ENCODE data around the gene FRMD4B.

Gene FRMD4B

DNA sequence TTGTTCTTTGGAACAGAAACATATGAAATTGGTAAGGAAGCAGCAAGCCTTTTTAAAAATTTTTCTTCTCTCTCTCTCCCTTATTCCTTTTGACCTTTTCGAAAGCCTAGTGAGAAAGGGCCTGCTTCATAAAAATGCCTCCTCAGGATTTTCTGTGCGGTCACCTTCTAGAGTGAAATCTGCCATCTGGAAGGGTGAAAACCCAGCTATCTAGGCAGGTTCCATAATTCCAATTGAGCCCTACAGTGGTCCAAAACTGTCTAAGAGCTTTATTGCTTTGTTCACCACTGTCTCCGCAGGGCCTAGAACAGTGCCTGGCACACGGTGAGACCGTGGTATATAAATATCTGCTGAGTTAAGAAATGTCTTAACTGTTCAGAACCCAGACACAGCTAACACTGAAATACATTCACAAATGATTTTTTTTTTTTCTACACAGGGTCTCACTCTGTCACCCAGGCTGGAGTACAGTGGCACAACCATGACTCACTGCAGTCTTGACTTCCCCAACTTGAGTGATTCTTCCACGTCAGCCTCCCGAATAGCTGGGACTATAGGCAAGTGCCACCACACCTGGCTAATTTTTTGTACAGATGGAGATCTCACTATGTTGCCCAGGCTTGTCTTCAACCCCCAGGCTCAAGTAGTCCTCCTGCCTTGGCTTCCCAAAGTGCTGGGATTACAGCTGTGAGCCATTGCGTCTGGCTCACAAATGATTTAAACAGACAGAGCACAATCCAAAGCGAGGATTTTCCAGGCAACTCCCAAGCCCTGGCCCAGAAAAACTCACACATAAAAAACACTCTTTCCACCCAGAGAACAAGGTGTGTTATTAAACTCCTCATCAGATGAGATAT lies 64.4 kb downstream of the FRMD4B start:
- no peak for DNase-seq (ENCODE audit: low spot score)

DNA sequence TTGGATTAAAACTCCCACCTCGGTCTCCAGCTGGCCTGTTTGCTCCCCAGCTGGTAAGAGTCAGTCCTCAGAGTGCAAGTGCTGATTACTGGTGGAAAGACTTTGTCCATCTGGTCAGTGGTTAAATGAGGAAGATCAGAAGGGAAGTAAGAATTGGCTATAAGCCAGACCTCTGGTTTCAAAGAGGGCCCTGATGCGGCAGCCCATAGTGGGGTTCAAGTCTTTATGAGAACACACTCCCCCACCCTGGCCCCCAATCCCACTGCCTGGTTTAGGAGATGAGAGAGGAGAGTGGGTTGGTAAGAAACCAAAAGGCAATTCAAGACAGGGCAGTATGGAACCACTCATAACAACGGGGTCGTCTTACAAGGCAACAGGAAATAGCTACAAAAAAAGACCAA lies 65.0 kb downstream of the FRMD4B start:
- DNase-seq (ENCODE audit: low spot score) = no peak

DNA sequence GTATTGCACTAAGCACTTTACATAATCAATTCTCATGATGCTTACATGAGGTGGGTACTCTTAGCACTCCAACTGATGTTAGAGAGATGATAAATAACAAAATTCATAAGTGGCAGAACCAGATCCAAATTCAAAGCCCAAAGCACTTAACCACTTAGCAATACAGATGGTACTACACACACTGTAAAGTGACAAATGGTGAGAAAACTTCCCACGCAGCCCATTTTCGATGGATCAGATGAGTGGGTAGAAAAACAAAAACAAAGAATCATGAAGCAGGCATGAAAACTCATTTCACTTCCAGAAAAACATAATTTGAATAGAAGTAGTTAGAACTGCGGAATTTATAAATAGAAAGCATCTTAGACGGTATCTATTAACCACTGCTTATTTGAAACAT lies 66.2 kb downstream of the FRMD4B start:
- no peak for DNase-seq (ENCODE audit: low spot score)

DNA sequence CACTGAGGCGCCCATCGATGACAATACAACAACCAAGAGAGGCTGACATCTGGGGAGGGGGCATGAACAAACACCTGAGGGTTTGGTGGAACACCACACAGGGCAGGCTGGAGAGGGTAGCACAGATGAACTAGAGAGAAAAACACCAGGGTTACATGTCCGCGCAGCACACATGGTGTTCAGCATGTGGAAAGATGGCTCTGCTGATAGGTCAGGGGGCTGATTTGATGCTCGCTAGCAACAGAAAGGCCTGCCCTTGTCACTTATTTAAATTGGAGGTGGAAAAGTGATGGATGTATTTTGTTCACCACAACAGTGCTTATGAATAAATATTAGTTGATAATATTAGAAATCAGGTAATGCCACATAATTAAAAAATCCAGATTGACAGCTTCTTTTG lies 67.5 kb downstream of the FRMD4B start:
- DNase-seq (ENCODE audit: low spot score) = no peak

DNA sequence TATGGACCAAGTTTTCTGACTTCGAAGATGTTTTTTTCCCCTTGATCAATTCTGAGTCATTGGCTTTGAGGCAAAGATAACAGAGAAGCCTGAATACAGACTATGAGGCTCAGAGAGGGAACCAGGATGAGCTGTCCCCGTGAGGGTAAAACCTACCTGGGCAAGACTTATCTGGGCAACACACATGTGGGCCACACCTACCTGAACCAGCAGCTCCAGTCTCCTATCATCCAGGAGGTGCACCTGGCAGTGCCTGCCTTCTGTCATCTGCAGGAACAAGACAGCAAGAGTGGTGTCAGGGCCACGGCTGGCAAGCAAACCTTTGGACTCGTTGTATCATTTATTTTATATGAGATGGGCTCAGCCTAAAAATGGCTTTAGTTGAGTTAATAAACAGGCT lies 72.6 kb downstream of the FRMD4B start:
- no peak for DNase-seq (ENCODE audit: low spot score)

DNA sequence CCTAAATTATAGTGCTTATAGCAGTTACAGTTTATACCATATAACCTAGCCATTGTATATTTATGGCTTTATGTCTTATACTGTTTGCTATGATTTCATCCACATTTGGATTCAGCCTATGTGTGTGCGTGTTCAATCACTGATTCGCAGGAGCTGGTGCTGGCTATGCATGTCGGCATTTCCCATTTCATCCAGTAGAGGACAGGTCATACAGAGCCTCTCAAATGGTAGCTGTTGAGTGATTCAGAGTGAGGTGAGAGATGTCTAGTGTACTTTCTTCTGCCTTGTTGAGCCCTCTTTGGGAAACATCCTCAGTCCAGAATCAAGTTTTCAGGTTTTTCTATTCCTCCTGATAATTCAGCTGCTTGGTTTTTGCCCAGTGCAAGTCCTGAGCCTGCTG lies 76.1 kb downstream of the FRMD4B start:
- DNase-seq (ENCODE audit: low spot score) = peak; percentile 32

DNA sequence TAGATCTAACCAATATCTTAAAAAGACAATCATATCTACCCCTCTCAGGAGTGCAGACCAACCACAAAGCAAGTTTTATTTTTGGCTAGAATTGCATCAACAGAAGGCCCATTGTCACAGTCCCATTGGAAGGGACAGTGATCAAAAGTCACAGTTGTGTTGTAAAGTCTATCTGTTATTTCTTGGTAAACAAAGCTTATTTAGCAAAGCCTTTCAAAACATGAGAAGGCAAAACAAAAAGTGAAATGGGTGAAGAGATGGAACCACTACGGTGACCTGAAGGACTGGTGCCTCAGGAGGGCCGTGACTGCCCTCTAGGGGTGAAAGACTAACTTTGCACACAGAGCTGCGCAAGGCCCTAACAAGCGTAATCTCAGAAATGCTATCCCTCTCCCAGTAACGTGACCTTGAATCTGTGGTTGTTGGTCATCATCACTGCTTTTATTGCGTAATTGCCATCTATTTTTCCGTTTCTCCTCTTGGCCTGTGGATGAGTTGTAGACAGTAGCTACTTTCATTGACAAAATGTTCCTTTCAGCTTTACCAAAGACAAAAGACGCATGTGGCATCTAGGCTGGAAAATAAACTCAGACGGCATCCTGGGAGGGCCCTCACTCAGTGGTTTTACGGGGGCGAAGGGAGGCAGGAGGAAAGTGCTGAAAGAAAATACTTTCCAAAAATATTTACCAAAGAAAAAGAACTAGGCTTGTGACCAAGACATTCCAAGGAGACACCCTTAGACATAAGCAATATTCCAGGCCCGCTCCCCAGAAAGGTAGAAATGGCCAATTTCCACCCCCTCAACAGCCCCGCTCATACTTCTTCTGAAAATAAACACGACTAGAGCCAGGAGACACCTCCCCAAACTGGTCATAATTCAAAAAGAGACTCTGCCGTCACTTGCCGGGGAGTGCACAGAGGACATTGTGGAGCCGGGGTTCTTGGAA lies 79.4 kb downstream of the FRMD4B start:
- DNase-seq (ENCODE audit: low spot score) = peak; percentile 86

DNA sequence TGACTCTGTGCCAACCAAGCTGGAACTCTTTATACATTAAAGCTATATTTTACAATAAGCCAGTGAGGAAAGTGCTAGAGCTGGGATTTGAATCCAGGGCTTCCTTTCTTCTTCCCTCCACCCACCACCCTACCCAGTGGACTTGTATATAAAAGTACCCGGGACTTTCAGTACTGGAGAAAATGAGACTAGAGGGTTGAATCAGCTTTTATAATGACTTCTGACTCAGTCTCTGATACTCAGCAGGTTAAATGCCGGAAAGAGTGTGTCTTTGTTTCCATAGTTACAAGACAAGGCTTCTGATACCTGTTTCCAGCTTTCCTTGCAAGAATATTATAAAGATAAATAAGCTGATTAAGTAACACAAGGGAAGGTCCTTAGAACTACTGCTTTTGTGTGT lies 80.9 kb downstream of the FRMD4B start:
- no peak for DNase-seq (ENCODE audit: low spot score)

DNA sequence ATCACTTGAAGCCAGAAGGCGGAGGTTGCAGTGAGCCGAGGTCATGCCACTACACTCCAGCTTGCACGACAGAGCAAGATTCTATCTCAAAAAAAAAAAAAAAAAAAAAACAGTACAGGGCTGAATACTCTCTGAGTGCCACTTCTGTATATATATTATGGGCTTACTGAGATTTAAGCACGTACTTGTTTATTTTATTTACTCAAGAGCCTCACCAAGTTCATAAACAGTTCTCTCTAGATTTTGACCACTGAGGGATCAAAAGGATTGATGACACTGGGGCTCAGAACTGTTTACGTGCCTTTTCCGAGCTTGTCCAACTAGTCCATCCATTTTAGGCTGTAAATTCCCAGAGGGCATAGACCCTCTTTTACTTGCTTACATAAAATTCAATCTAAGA lies 81.5 kb downstream of the FRMD4B start:
- DNase-seq (ENCODE audit: low spot score) = no peak

DNA sequence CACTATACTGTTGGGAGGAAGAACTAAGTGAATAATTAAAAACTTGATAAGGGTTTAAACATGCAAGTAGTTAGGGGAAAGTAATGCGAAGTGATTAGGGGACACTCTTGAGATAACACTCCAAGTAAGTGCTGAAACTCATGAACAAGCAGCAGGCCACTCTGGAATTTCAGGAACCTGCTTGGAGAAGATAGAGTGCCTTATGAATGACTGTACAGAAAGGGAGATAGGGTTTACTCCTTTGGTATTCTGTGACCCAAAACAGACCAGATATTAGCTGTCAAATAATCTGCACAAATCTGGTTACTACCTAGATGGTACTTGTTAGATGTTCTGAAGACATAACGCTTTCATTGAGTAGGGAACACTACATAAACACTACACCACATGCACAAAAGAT lies 85.6 kb downstream of the FRMD4B start:
- no peak for DNase-seq (ENCODE audit: low spot score)

DNA sequence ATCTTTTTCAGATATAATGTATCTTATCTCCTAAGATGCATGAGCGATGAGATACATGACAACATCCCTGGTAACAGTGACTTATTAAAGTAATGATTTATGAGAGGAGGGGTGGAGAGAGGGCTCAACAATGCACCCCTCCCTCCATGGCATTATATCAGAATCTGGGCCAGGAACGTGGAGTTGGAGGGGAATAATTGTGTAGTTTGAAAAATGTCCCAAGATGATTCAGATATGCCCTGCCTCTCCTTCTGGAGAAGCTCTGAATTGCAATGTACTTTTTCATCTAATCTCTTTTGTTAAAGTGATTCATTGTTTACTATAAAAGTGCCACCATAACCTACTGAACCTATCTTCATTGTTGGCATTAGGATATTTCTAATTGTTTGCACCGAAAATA lies 86.5 kb downstream of the FRMD4B start:
- no peak for DNase-seq (ENCODE audit: low spot score)

DNA sequence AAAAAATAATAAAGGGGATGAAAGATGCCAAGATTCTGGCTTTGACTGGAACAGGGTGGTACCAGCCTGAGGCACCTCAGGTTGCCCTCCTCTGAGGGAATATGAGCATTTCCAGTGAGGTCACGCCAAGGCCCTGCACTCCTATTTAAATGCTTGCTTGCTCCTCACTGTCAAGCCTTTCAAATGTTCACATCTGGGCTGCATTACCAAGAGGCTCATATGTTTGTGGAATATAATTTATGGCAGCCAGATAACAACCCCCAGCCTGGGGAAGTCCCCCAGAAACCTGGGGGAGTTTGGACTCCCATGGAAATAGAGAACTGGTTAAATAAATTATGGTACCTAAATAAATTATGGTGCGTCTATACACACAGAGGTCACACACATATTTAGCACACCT lies 88.4 kb downstream of the FRMD4B start:
- no peak for DNase-seq (ENCODE audit: low spot score)

DNA sequence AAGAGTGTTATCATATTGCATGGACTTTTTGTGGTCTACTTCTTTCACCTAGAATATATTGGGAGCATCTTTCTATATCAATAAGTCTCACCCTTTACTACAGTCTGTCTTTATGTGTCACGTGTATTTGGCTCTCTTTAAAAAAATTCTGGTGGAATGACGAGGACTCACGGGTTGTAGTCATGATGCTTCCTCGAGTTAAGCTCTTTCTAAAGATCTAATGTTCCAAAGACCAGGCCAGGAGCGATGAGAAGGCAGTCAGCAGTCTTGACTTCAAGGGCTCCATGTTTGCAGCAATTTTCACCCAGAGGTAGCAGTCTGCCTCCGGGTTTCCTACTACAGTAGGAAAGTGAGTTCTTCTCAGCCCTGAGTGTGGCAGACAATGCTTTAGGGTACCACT lies 88.9 kb downstream of the FRMD4B start:
- DNase-seq (ENCODE audit: low spot score) = no peak

DNA sequence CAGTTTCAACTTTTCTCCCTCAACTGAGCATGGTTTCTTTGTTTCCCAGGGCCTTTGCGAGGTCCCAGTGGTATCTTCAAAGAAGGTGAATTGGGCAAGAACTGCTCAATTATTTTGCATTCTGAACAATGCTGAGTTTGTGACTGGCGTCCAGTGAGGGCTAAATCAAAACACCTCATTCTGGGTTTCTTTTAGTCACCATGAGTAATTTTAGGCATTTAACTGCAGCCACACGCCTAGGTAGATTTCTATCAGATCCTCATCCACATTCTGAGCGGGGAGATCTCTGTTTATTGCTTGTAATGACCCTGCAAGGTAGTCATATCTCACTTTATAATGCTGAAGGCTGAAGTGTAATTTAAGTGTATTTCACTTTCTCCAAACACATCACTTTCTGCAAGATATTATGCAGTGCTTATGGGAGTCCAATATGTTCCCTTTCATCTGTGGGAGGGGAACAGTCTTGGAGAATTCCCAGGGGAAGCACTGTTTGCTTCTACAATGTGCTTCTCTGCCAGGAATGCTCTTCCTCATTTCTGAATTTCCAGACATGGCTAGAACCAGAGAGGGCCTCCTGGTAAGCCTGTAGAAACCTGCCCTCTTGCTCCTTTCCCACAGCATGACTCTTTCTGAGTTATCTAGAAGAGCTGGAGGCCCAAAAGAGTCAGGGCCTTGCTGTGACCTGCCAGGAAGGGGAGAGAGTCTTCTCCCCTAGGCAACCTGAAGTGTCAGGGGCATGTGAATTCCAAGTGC lies 91.7 kb downstream of the FRMD4B start:
- DNase-seq (ENCODE audit: low spot score) = peak; percentile 24

DNA sequence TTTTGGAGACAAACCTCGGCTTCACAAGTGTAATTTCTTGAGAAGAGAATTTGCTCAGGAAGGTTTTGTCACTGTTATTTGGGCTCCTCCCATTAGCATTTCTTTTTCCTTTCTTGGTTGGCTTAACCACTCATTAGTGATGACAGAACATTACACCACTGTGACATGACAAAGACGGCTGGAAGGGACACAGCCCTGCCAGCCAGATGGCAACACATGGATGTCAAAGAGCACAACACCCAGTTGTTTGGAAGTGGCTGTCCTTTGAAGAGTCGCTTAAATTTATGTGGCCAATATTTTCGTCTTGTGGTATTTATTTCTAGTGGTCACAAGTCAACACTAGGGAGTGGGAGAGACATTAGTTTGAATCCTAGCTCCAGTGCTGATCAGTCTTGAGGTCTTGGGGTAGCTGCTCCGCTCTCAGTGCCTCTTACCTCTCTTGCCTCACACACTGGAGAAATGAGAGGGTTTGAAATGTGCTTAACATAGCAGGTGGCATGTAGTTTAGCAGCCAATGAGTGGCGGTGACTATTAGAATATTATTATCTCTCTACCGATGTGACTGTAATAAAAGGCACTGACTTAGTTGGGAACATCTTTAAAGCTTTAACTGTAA lies 92.8 kb downstream of the FRMD4B start:
- DNase-seq (ENCODE audit: low spot score) = no peak

DNA sequence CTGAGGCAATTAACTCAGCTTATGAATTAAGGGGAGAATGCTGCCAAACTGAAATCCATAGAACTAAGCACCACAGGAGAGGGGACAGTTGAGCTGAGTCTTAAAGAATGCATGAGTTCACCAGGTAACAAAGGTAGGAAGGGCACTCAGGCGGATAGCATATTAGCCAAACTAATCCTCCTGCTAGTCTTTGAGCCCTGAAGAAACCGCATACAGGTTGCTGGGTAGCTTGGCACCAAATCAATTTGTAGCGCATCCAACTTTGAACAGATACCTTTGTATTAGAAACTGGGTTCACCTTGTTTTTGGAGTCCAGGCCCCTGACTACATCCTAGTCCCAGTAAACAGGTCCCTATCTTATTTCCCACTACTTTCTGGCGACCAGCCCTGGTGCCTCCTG lies 93.7 kb downstream of the FRMD4B start:
- DNase-seq (ENCODE audit: low spot score) = no peak

DNA sequence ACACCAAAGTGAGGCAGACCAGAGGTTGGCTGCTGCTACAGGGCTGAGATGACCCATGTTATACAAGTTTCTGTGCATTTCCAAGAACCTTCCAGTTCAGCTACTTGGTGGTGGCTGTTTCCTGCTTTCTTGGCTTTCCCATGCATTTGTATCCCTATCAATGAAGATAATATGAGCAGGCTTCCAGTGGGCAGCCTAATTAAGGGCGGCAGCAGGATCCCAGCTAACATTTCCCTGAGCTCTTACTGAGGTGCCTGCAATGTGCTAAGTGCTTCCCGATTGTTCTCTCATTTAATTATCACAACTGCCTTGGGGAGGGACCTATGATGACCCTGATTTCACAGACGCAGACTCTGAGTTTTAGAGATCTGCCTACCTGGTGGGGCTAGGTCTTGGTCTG lies 95.5 kb downstream of the FRMD4B start:
- DNase-seq (ENCODE audit: low spot score) = no peak

DNA sequence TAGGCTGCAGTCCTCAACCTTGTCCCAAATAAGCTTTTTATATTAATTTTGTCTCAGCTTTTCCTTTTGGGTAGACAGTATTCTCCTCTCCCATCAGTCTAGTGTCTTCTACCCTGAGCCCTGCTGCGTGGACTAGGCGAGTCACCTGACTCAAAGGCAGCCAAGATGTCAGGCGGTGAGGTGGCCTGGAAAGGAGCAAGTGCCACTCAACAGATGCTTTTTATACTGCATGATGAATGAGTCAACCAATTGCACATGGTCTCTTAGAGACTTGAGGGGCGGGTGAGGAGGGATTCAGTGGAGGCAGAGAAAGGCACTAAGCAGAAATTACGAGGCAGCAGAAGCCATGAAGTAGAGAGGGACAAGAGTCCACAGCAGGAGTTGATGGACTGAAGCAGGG lies 95.9 kb downstream of the FRMD4B start:
- DNase-seq (ENCODE audit: low spot score) = no peak

DNA sequence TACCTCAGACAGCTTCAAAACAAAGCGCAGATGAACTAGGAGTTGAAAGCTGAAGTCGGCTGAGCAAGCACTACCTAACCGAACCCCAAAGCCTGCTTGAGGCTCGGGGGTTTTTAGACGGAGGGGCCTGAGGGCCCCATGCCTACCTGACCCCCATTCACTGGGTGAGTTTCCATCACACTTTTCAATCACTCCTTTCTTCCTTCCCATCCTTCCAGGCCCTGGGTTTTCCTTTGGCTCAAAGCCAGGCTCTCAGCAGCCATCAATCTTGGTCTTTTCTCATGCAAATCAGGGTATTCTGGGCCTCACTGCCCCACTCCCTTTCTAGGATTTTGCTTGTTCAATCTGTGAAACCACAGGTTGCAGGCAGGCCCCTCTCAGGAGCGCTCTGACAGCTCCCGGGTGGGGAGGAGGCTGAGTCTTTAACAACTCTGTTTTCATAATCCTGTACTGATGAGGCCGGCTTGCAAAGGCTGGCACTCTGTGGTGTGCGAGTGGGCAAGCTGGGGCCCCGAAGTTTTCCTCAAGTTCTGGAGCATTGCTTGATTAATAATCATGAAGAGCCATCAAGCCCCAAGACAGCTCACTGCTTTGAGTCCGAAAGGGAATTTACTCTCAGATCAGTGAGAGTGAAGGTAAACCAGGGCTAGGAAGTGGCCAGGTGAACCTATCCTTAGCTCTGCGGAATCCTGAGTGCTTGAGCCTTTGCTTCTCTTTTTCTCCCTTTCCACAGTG lies 97.6 kb downstream of the FRMD4B start:
- DNase-seq (ENCODE audit: low spot score) = no peak

DNA sequence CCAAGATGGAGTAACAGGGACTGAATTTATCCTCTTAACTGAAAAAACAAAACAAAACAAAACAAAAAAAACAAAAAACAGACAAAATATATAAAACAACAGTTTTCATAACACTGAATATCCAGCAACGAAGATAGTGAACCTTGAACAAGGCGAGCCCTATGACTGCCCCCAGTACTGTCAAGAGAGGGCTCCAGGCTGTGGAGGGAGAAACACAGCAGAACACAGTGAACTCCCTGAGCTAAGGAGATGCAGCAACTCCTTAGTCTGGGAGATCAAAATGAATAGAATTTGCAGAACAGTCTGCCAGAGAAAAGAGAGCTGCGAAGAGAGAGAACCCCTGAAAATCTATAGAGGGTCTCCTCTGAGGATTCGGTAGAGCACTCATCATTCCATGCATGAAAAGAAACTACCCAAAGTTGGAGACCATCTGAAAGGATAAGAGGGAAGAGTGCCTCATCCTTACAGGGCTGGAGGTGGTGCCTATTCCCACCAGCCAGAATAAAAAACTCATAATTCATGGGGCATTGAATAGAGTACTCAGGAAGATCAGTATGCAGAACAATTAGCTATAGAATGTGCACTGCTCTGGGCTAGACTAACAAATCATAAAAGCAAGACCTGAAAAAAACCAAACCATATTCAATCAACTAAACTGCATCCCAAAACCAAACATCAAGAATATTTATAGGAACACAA lies 101.8 kb downstream of the FRMD4B start:
- no peak for DNase-seq (ENCODE audit: low spot score)

DNA sequence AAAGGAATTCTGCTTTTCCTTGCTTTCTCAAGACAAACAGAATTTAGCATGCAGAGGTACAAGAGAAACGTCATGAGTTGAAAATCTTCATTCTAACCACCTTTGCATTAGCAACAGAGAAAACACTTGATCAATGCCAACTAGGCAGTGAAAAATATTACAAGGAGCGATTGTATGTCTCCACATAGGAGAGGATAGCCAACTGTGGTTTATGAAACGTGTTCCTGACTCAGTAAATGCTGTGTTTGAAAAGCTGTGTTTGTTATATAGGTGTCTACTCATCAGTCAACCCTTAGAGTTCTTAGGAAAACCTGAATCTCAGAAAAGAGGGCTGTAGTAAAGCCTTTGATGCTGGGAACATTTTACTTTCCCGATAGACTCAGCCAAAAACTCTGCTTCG lies 102.4 kb downstream of the FRMD4B start:
- DNase-seq (ENCODE audit: low spot score) = no peak
